GM19395 (cell line): ENCODE measurements around the gene BCLAF3.

Experiments used
- ATAC-seq: cut with Tn5 transposase; IDR thresholded peaks from one replicate; pipeline ENCODE4 v1.9.1; 2021; ENCODE audit warnings: mild to moderate bottlenecking, moderate library complexity; ENCODE audit not compliant: unreplicated experiment

Gene BCLAF3

DNA sequence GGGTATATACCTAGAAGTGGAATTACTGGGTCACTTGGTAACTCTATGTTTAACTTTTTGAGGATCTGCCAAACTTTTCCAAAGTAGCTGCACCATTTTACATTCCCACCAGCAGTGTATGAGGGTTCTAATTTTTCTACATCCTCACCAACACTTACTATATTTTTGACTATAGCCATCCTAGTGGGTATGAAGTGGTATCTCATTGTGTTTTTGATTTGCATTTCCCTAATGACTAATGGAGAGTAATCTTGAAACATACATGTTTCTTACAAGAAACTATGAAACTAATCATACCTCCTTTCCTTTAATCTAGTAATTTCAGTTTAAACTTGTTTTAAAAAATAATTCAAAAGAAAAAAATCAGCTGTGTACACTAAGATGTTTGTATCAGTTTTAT is 17.9 kb downstream of the BCLAF3 start:
- no peak for ATAC-seq

DNA sequence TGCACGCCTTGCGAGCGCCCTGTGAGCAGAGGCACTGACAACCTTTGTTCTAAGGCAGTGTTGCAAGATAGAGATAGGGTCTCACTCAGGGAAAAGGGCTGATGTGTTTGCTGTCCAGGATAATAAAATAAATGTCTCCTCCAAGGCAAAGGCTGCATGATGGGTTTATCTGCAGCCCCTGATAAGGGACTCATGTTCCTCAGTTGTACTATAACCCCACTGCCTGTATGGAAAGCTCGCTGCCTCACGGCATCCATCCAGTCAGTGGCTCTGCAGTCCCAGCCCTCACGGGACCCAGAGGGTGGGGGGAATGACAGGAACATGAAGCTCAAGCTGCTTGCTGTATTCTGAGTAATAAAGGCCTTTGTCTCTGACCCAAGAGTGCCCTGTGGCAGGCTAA is 22.6 kb downstream of the BCLAF3 start:
- ATAC-seq, result no peak

DNA sequence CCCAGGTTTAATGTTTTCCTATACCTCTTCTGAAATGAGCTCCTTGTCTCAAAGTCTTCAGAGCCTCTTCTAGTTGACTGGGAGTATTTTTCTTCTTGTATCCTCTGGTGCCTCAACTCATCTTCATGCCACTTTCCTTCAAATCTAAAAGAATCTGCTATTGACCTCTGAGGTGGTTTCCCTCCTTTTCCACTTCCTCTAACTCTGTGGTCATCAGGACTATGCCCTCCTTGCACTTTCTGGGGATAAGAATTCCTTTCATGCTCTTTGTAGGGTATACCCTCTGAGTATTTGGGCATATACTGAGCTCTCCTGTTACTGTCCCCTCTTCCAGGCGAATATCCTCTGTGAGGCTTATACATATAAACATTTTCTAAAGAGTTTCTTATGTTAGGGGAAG is 24.8 kb downstream of the BCLAF3 start:
- no peak for ATAC-seq

GRCh38 chrX:19964017-19964710 is 26.7 kb downstream of the BCLAF3 start:
- no peak for ATAC-seq

DNA sequence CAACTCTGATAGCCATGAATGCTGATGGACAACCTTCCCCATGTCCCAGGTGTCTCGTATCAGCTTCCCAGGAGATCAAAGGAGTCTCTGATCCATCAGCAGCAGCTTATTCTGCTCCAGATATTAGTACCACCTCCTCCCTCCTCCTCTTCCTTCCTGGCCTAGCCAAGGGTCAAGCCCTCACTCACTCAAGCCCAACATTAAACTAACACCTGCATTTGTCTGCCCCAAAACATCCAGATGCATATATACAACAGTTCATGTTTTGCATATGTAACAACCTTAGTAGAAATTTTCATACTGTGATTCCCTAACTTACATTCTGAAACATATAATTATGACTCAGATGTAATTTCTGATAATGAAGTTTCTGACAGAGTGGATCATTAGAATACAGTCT is 29.9 kb downstream of the BCLAF3 start:
- no peak for ATAC-seq

- no peak for ATAC-seq
These were observed 32.0 kb downstream of the BCLAF3 start for GRCh38 chrX:19958552-19959486.

- ATAC-seq, result no peak
These were observed 33.9 kb downstream of the BCLAF3 start for GRCh38 chrX:19956923-19957322.

GRCh38 chrX:19956306-19956705 is 34.6 kb downstream of the BCLAF3 start:
- ATAC-seq, result no peak

DNA sequence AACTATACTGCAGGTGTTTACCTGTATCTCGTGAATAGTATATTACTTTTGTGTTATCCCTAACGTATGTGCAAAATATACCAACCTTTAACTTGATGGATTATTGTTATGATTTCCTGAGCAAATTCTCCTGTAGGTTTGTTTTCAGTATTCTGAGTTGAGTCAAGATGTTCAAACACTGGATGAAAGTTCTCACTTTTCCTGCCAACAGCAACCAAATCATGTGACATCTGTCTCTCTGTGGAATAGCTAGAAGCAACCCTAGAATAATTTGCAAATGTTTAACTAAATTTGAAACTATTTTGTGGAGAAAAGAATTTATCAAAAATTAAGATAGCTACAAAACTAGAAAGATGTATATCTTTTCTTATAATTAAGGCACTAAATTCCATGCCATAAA is 35.6 kb downstream of the BCLAF3 start:
- ATAC-seq, result no peak

DNA sequence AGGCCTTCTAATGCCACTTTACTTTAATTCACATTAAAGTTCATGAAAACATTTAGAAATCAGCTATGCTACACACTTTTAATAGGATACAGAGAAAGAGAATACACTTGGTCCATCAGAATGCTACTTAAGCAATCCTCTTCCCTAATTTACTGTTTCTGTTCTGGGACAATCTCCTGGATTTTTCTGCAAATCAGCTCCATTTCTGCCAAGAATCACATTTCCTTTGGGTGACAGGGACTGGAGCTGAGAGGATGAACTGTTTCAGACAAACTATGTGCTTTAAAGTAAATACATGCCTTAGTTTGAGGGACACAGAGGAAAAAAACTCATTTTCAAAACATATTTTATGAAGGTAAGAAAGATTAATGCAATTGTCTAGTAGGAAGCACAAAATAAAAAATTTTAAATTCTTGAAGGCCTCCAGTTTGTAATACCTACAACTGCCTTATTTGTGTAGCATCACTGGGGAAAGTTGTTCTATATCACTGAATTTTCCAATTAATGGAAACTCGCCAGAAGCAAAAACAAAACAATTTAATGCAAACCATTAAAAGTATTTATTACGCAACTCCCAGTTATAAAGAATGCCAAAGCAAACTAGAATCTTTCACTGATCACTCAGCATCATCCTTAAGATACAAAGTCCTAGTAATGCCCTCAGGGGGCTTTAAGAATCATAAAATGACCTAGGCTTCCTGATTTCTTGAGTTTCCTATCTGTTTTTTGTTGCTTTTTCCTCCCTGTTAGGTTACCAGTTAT is 36.3 kb downstream of the BCLAF3 start:
- ATAC-seq, result no peak

GRCh38 chrX:19953145-19953544 is 37.7 kb downstream of the BCLAF3 start:
- no peak for ATAC-seq

GRCh38 chrX:19949340-19949739 is 41.5 kb downstream of the BCLAF3 start:
- ATAC-seq, result no peak

DNA sequence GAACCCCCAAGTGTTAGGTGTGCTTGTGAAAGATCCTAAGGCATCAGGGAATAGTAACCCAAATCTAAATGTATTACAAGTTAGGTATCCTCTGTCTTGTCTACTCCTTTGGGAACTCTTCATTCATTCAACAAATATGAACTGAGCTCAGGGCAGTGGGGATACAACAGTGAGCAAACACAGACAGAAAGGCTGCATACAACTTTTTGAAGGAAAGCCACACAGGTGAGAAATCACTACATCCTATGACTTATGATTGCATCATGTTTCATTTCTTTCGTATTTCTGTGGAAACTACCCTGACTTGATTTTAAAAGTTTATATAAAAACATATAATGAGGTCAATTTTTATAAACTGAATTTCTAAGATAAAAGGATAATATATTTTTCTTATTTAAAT is 43.2 kb downstream of the BCLAF3 start:
- no peak for ATAC-seq
